H1 (cell line): Measurements from ENCODE around the gene DBP. TPM values are rescaled to one million over a fixed set of nuclear protein-coding genes. Genes with fewer than 3 reads are reported as not detected.

ENCODE experiments used
- CTCF ChIA-PET: fragments of 300-600 bp; sonication (Branson Sonifier 250); formaldehyde crosslinking; loops from one replicate; lab custom pipeline; 2021; ENCODE audit not compliant: partially characterized antibody; lab: Charles Lee
- POLR2A ChIA-PET: fragments of 300-600 bp; sonication (Branson Sonifier 250); formaldehyde crosslinking; loops from one replicate; lab custom pipeline; 2021; ENCODE audit warnings: inconsistent platforms; ENCODE audit not compliant: partially characterized antibody; lab: Charles Lee
- DNase-seq, 2 experiments: peaks; one replicate each; pipeline versions ENCODE4 v3.0.0 to v3.0.0-alpha.2; 2010 to 2022; ENCODE audit warnings: low spot score in 2 of 2, low read depth in 1 of 2, mixed read lengths in 1 of 2
- FAIRE-seq: peaks from 2 replicates; lab custom pipeline; 2011; peaks lifted over from hg19 to GRCh38; lab: Jason Lieb, UNC
- H2AFZ ChIP-seq: 2 replicates; pipeline ENCODE4 v1.8.1; 2012; ENCODE audit warnings: low read length, inconsistent platforms
- H2AK5ac ChIP-seq: 2 replicates; pipeline ENCODE4 v1.6.1; 2013; ENCODE audit warnings: low read depth, low read length
- H2BK120ac ChIP-seq: replicated peaks from 2 replicates; pipeline ENCODE3; 2013; ENCODE audit warnings: low read depth, low read length, inconsistent platforms
- H2BK12ac ChIP-seq: 2 replicates; pipeline ENCODE4 v1.6.1; 2013; ENCODE audit warnings: low read depth, low read length
- H2BK15ac ChIP-seq: 2 replicates; pipeline ENCODE4 v1.6.1; 2013; ENCODE audit warnings: low read length
- H2BK20ac ChIP-seq: 2 replicates; pipeline ENCODE4 v1.6.1; 2013; ENCODE audit warnings: low read length
- H2BK5ac ChIP-seq: 2 replicates; pipeline ENCODE4 v1.6.1; 2013; ENCODE audit warnings: low read depth, low read length
- H3K14ac ChIP-seq: 2 replicates; pipeline ENCODE4 v1.6.1; 2013; ENCODE audit warnings: inconsistent platforms; ENCODE audit not compliant: insufficient read length
- H3K18ac ChIP-seq: 2 replicates; pipeline ENCODE4 v1.6.1; 2013; ENCODE audit warnings: low read length; ENCODE audit errors: extremely low read depth
- H3K23ac ChIP-seq: 2 replicates; pipeline ENCODE4 v1.6.1; 2013; ENCODE audit warnings: inconsistent platforms; ENCODE audit not compliant: insufficient read length
- H3K23me2 ChIP-seq: 2 replicates; pipeline ENCODE4 v1.6.1; 2013; ENCODE audit warnings: low read depth, low read length
- H3K27ac ChIP-seq: 2 replicates; pipeline ENCODE4 v1.6.1; 2011; ENCODE audit warnings: low read depth, low read length, inconsistent platforms
- H3K27me3 ChIP-seq, 4 experiments: replicated peaks in 1 of 4; 1 replicate in 1 of 4; 2 replicates in 3 of 4; pipeline versions ENCODE4 v1.6.1 to v1.8.1; 2011 to 2013; ENCODE audit warnings: low read length in 3 of 4, mild to moderate bottlenecking in 3 of 4, inconsistent platforms in 2 of 4, mixed read lengths in 2 of 4, moderate library complexity in 1 of 4; ENCODE audit not compliant: control insufficient read depth in 3 of 4, insufficient read depth in 3 of 4; ENCODE audit errors: extremely low read depth in 1 of 4
- H3K36me3 ChIP-seq, 4 experiments: 2 replicates each; pipeline versions ENCODE4 v1.6.1 to v1.8.1; 2011 to 2013; ENCODE audit warnings: mild to moderate bottlenecking in 4 of 4, low read length in 3 of 4, moderate library complexity in 2 of 4, control low read depth in 1 of 4, inconsistent platforms in 1 of 4; ENCODE audit not compliant: insufficient read depth in 4 of 4, control insufficient read depth in 2 of 4
- H3K4ac ChIP-seq: replicated peaks from 2 replicates; pipeline ENCODE3; 2013; ENCODE audit warnings: low read length, low read depth, mixed read lengths, inconsistent platforms; ENCODE audit not compliant: insufficient read length
- H3K4me1 ChIP-seq, 4 experiments: replicated peaks in 1 of 4; 1 replicate in 1 of 4; 2 replicates in 3 of 4; pipeline versions ENCODE4 v1.6.1 to v1.8.1; 2011 to 2013; ENCODE audit warnings: low read length in 3 of 4, inconsistent platforms in 2 of 4, mixed read lengths in 1 of 4; ENCODE audit not compliant: insufficient read depth in 4 of 4, control insufficient read depth in 3 of 4
- H3K4me2 ChIP-seq, 2 experiments: 2 replicates each; pipeline versions ENCODE4 v1.6.1 to v1.8.1; 2011 to 2013; ENCODE audit warnings: low read depth in 2 of 2, low read length in 2 of 2, control low read depth in 1 of 2, inconsistent platforms in 1 of 2, mild to moderate bottlenecking in 1 of 2; ENCODE audit not compliant: insufficient read depth in 1 of 2
- H3K4me3 ChIP-seq, 4 experiments: fragments of 200-600, 300-600 bp in 1 of 4; sonication (generic), shearing (Covaris generic), sonication (Bioruptor Twin) in 1 of 4; 2 replicates each; pipeline versions ENCODE4 v1.5.1 to v1.8.1; 2011 to 2016; ENCODE audit warnings: low read length in 4 of 4, low read depth in 3 of 4, control low read depth in 2 of 4, inconsistent platforms in 2 of 4, mild to moderate bottlenecking in 2 of 4, mixed read lengths in 1 of 4, moderate library complexity in 1 of 4; ENCODE audit not compliant: insufficient read depth in 2 of 4; ENCODE audit errors: extremely low read depth in 1 of 4
- H3K56ac ChIP-seq: replicated peaks from 2 replicates; pipeline ENCODE3; 2013; ENCODE audit warnings: low read depth, mild to moderate bottlenecking, mixed read lengths, low read length, inconsistent platforms; ENCODE audit not compliant: insufficient read length
- H3K79me1 ChIP-seq: 2 replicates; pipeline ENCODE4 v1.6.1; 2013; ENCODE audit warnings: low read depth, low read length, control low read depth
- H3K79me2 ChIP-seq, 2 experiments: 2 replicates each; pipeline versions ENCODE4 v1.6.1 to v1.8.1; 2012 to 2013; ENCODE audit warnings: low read length in 2 of 2, mild to moderate bottlenecking in 2 of 2, inconsistent platforms in 1 of 2; ENCODE audit not compliant: insufficient read depth in 2 of 2, control insufficient read depth in 1 of 2
- H3K9ac ChIP-seq, 4 experiments: replicated peaks in 1 of 4; 1 replicate in 1 of 4; 2 replicates in 3 of 4; pipeline versions ENCODE4 v1.6.1 to v1.8.1; 2011 to 2013; ENCODE audit warnings: low read depth in 3 of 4, low read length in 3 of 4, control low read depth in 2 of 4, mild to moderate bottlenecking in 2 of 4, moderate library complexity in 2 of 4, inconsistent platforms in 1 of 4; ENCODE audit errors: extremely low read depth in 1 of 4
- H3K9me3 ChIP-seq, 2 experiments: 2 replicates each; pipeline versions ENCODE4 v1.6.1 to v1.8.1; 2012 to 2013; ENCODE audit warnings: mild to moderate bottlenecking in 2 of 2, moderate library complexity in 2 of 2, control low read depth in 1 of 2, inconsistent platforms in 1 of 2, low read depth in 1 of 2, low read length in 1 of 2, mixed read lengths in 1 of 2; ENCODE audit not compliant: insufficient read depth in 2 of 2
- H4K20me1 ChIP-seq, 2 experiments: replicated peaks in 1 of 2; 2 replicates each; pipeline versions ENCODE3 to v1.8.1; 2011 to 2013; ENCODE audit warnings: inconsistent platforms in 2 of 2, low read length in 2 of 2, mild to moderate bottlenecking in 1 of 2; ENCODE audit not compliant: insufficient read depth in 2 of 2, control insufficient read depth in 1 of 2
- H4K5ac ChIP-seq: 2 replicates; pipeline ENCODE4 v1.6.1; 2013; ENCODE audit warnings: low read length, low read depth, mixed read lengths, inconsistent platforms; ENCODE audit not compliant: insufficient read length
- H4K8ac ChIP-seq: 2 replicates; pipeline ENCODE4 v1.8.0; 2013; ENCODE audit warnings: mild to moderate bottlenecking, moderate library complexity, low read length, inconsistent platforms; ENCODE audit not compliant: insufficient read depth; ENCODE audit errors: extremely low read depth
- H4K91ac ChIP-seq: replicated peaks from 2 replicates; pipeline ENCODE3; 2013; ENCODE audit warnings: low read length, mixed read lengths, inconsistent platforms; ENCODE audit not compliant: insufficient read length
- CBX5 ChIP-seq: fragments of 300-800, 300-1000 bp; sonication (generic); IDR thresholded peaks from 2 replicates; pipeline ENCODE4 v1.7.1; 2016; ENCODE audit warnings: antibody characterized with exemption, low read length, low read depth
- CTCF ChIP-seq, 3 experiments: IDR thresholded peaks; 1 replicate in 2 of 3; 2 replicates in 1 of 3; pipeline versions ENCODE4 v1.5.1 to v1.6.1; 2011; ENCODE audit warnings: low read length in 3 of 3, mild to moderate bottlenecking in 3 of 3, inconsistent platforms in 2 of 3, low read depth in 1 of 3, moderate library complexity in 1 of 3; ENCODE audit not compliant: insufficient read depth in 1 of 3; ENCODE audit errors: control extremely low read depth in 1 of 3
- FOSL1 ChIP-seq: IDR thresholded peaks from 2 replicates; pipeline ENCODE4 v1.6.1; 2011; ENCODE audit warnings: mild to moderate bottlenecking, low read depth, low read length, moderate library complexity; ENCODE audit not compliant: insufficient read depth
- RAD21 ChIP-seq, 2 experiments: IDR thresholded peaks in 1 of 2; conservative IDR thresholded peaks in 1 of 2; 2 replicates each; pipeline ENCODE4 v1.6.1; 2011; ENCODE audit warnings: low read depth in 2 of 2, low read length in 2 of 2, improper control_type of control experiment in 1 of 2, inconsistent platforms in 1 of 2, mild to moderate bottlenecking in 1 of 2, moderate library complexity in 1 of 2
- WGBS, 2 experiments: shearing (Covaris generic) in 1 of 2; methylation state at CpG; one replicate each; pipeline versions ENCODE4 v1.1.6 to v1.1.7; 2013 to 2015; ENCODE audit warnings: low lambda C conversion rate in 2 of 2, mixed read lengths in 2 of 2, inconsistent platforms in 1 of 2, low coverage in 1 of 2, missing lambda C conversion rate in 1 of 2; ENCODE audit not compliant: insufficient replicate concordance in 2 of 2, insufficient coverage in 1 of 2, insufficient read length in 1 of 2; ENCODE audit errors: extremely low coverage in 1 of 2, missing lambda C conversion rate in 1 of 2; 5-methylcytosine and 5-hydroxymethylcytosine counted together
- polyA plus RNA-seq, 7 experiments: library from polyadenylated mRNA; depleted of rRNA in 3 of 7; stranded (reverse) in 5 of 7; unstranded in 2 of 7; fragments of >200 nt in 5 of 7; fragments of 200-250 nt in 2 of 7; gene quantifications; 1 replicate in 5 of 7; 2 replicates in 1 of 7; 4 replicates in 1 of 7; pipeline versions ENCODE4 v1.2.1 to v1.2.3, GENCODE V29; 2011 to 2013; ENCODE audit warnings: missing spikeins in 2 of 7, mixed read lengths in 2 of 7
- total RNA-seq: library from RNA; stranded (reverse); fragmentation: NEBNext Ultra II Directional; extraction: Animal tissue kit (Norgen Biotek cat#: 25700); gene quantifications from 2 replicates; pipeline ENCODE4 v1.2.1, GENCODE V29; 2021

Gene DBP
- total and polyA plus RNA-seq, 2 of the 8 experiments (the other 6 are each of a cell fraction or from before 2014, with no cell fraction given) = 7.5 to 8.3 TPM

- POLR2A ChIA-PET = interaction anchor here (0.6 to 16.9 kb wide), 6 partner anchors 15 to 182 kb away, joined by 3 to 175 read pairs (median 4); partner anchors contain the start of genes FAM83E, RPL18 and SPHK2
- H3K23ac ChIP-seq = no peak overlapping the region
- CTCF ChIA-PET = interaction anchor here (0.9 to 16.8 kb wide), 9 partner anchors 17 to 141 kb away, joined by 3 to 353 read pairs (median 8); partner anchors contain the start of genes FAM83E, RPL18 and SPACA4
Observed at GRCh38 chr19:48591021-48591420, 46.2 kb downstream of the DBP start.

More at GRCh38 chr19:48591021-48591420, 46.2 kb downstream of the DBP start:
- Histone ChIP-seq H4K5ac (no peak overlapping the region), H2BK12ac (no peak overlapping the region), H4K8ac (no peak overlapping the region), H3K4me1 (peaks cover 0 to 4% (median 1%) of the 10 kb centered on the region in 4 experiments; a peak in 3 of 7 replicates), H2AK5ac (0 out of 2 replicates have a peak overlapping the region, but pooled peaks have one; percentile 6), H2BK5ac (no peak overlapping the region), H3K4ac (no peak overlapping the region), H3K4me3 (no peak overlapping the region), H3K9ac (no peak overlapping the region), H3K36me3 (no peaks in the 10 kb centered on the region), H3K23me2 (peaks cover 5% of the 10 kb centered on the region; the same call in 1 of the 2 replicates), H4K91ac (no peak overlapping the region), H3K56ac (no peak overlapping the region), H3K79me1 (no peaks in the 10 kb centered on the region), H3K14ac (no peak overlapping the region), H3K27me3 (peaks cover 0 to 7% (median 1%) of the 10 kb centered on the region in 4 experiments; a peak in 2 of 7 replicates), H4K20me1 (no peaks in the 10 kb centered on the region), H2BK15ac (no peak overlapping the region), H3K9me3 (no peaks in the 10 kb centered on the region), H2BK120ac (no peak overlapping the region), H2AFZ (no peak overlapping the region), H3K27ac (no peak overlapping the region), H2BK20ac (no peak overlapping the region), H3K4me2 (no peak overlapping the region), H3K79me2 (no peaks in the 10 kb centered on the region), H3K18ac (no peak overlapping the region)
- FAIRE-seq (no peak), DNase-seq (no peak)
- WGBS, 2 experiments = 83% methylated on average over 4 of the region's 5 CpGs; no CpG with 5 or more reads in 1 of the 2 experiments
- no peak for TF ChIP-seq CBX5
- no peak for TF ChIP-seq FOSL1
- TF ChIP-seq CTCF (IDR thresholded peaks at IDR 0.05; ENCODE audit: control extremely low read depth in 1 of 3, insufficient read depth in 1 of 3, low read depth in 1 of 3, low read length in 3 of 3) = peak in 2 of 3 experiments; percentile 51 to 90; a peak in 3 of 4 replicates
- peak; percentile 38 to 53 for TF ChIP-seq RAD21 (IDR thresholded peaks at IDR 0.05 in 1 of 2, conservative IDR thresholded peaks at IDR 0.05 in 1 of 2; ENCODE audit: low read depth in 2 of 2, low read length in 2 of 2)
